NK-92 treated with Interleukin-12 subunit alpha and Interleukin-12 subunit beta, amount 100 ng/mL, for 24 hours (cell line): ENCODE results near the gene DENND6B.
"Not testable (repeated sequence)": the region's sequence is repeated elsewhere in the genome, so short reads cannot be mapped to it uniquely, and the experiment has no call there.

Experiments used
- DNase-seq: peaks from one replicate; lab custom pipeline; 2025; lab: John Stamatoyannopoulos, UW

Gene DENND6B

DNA sequence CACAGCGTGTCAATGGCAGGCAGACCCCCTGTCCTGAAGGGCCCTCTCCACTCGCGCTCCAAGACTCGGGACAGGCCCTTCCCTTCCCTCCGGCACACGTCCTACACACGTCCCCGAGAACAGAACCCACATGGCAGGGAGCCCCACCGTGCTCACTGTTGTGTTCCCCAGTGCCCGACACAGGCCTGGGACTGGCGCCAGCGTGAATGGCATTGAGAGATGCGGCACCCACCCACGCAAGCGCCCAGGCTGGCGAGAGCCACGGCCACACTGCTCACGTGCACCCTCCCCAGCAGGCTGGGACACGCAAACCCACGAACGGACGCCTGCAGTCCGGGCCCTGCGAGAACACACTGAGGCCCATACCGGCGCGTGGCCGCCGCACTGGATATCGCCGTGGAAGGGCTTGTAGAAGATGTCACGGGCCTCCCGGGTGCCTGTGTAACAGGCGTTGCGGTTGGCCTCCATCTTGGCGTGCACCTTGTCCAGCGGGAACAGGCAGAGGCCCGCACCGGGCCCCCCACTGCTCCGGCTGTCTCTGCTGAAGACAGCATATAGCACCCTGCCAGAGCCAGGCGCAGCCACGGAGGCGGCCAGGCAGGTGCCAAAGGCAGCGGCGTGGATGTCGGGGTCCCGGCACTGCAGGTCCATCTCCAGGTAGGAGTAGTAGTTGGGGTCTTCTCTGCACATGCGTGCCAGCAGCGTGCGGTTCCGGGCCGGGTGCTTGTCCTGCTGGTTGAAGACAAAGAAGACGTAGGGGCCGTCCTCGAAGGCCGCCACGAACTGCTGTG, 37.5 kb downstream of the DENND6B start:
- DNase-seq, result no peak

DNA sequence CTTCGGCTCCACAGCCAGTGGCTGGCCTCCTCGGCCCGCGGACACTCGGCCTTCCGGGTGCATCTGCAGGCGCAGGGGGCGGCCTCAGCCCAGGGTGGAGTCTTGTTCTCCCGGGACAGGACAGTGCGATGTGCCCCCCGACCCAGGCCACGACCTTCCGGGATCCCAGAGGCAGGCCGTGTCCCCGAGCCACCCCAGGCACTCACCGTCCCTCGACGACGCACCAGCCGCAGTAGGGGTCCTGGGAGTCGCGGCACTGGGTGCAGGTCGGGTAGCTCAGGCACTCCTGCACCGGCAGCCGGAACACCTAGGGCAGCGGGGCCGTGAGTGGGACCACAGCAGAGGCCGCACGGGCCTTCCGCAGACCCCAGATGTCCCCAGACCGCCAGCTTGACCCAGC, 39.1 kb downstream of the DENND6B start:
- DNase-seq, result no peak

DNA sequence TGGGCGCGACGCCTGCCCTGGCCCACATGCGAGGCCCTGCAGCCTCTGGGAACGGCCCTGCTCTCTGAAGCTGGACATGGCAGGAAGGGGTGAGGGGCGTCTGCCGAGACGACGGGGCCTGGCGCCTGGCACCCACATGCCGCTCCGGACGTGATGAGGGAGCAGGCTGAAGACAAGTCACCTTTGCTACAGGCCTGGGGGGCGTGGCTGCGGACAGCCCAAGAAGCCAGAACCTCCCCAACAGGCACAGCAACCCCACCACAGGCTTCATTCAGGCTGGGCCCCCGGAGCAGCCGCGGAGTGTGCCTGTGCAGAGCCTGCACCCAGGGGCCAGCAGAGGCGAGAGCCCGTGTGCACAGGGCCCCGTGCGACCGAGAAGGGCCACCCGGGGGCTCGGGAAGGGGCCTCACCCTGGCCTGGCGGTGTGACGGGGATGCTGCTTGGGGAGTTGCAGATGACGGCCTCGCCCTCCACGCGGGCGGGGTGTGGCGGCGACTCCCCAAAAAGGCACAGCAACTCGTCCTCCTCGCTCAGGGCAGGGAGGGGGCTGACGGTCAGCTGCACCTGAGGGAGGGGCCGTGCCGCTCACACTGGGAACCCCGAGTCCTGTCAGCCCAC, 40.0 kb downstream of the DENND6B start:
- DNase-seq, result no peak

DNA sequence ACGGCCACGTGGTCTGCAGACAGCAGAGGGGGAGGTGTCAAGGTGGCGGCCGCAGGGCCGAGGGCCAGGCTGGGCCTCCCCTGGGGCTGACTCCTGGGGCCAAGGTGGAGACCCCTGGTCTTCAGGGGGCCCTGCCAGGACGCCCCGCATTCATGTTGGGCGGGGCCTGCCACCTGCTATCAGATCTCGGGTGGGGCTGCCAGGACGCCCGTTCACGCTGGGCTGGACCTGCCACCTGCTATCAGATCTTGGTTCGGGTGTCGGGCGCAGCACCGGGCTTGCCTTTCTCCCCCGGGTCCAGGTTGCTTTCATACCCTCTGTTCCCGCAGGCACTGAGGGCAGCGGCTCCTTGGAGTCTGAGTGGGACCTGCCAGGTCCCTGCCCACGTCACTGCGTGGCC, 40.5 kb downstream of the DENND6B start:
- no peak for DNase-seq

DNA sequence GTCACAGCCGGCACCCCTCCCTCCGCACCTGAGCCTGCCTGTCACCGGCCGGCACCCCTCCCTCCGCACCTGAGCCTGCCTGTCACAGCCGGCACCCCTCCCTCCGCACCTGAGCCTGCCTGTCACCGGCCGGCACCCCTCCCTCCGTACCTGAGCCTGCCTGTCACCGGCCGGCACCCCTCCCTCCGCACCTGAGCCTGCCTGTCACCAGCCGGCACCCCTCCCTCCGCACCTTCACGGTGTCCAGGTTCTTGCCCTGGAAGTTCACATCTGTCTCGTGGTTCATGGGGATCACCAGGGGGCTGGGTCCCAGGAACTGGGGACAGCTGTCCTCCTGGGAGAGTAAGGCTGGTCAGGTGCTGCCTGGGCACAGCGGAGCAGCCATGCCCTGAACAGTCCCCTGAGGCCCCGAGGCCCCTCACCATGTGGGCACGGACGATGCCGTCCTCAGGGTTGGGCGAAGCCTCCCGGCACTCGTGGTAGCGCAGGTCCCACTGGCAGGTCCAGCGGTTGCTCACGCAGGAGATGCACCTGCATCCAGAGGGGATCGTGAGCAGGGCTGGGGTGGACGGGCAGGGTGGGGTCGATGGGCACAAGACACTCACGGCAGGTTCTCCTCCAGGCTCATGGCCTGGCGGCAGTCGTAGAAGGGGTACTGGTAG, 41.1 kb downstream of the DENND6B start:
- no peak for DNase-seq

DNA sequence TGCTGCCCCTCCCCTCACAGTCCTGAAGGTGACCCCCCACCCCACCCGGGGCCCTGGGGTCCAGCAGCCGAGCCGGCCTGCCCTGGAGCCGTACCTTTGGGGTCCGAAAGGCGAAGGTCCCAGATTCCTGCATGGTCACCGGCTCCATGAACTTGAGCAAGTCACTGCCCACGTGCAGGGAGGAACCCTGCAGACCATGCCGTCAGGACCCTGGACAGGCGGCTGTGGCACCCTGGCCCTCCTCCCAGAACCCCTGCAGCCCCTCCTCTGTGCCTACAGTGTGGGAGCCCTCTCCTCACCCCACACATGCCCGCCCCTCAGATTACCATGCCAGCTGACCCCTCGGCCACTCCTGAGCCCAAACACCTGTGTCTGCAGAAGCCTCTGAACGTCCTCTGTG, 42.3 kb downstream of the DENND6B start:
- DNase-seq, result no peak

DNA sequence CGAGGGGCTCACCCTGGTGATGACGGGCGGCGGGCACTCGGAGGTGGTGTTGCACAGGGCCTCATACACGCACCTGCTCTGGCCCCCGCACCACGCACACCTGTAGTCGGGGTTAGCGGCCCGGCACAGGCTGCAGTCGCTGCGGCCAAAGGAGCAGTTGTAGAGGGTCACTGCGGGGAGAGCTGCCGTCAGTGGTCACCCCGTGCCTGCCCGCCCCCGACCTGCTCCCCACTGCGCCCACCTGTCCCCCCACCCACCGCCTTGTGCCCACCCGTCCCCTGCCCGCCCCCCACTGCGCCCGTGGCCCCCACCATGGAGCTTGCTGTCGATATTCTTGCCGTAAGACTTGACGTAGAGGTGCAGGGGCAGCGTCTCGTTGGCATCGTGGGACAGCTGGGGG, 43.0 kb downstream of the DENND6B start:
- DNase-seq, result no peak

DNA sequence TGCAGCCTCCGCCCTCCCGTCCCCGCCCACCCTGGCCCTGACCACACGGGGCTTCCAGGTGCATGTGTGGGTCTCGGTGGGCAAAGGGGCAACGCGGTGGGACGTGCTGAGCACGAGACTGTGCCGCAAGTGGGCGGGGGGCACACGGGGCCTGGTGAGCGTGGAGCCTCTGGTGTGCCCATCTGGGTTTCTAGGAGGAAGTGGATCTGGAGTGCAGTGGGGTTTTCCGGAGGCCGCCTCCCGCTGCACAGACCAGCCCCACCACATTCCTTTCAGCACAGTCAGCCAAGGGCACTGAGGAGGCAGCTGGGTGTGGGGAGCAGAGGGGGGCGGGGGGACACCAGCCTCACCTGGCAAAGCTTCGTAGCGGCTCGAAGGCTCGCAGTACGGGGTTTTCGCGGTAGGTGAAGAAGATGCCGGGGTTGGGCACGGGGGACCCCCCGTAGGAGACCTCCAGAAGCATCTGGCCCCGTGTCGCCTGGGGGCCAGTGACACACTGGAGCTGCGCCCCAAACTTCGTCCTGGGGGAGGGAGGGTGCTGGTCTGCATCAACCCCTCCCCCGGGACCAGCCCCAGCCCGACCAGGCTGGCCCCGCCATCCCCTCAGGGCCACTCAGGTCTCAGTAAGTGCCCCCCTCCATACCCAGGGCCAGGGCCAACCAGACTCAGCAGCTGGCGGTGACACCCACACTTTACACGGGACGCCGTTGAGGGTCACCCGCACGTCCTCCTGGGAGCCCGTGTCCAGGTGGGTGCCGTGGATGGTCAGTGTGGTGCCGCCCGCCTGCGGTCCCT, 44.3 kb downstream of the DENND6B start:
- DNase-seq, result no peak

DNA sequence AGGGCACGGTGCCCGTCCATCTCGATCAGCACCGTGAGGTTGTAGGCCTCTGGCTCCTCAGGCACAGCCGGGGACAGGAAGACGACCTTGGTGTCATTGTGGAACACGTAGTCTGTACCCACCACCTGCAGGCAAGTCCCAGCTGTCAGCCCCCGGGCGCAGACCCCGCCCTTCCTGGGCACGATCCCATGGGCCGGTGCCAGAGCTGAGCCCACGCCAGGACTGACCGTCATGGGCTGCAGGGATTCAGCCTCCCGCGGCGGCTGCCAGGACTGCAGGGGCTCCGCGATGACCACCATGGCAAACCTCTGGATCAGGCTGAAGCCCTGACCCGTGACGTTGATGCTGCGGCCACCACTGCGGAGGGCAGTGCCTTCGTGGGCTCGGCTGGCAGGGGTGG, 44.9 kb downstream of the DENND6B start:
- DNase-seq, result no peak

DNA sequence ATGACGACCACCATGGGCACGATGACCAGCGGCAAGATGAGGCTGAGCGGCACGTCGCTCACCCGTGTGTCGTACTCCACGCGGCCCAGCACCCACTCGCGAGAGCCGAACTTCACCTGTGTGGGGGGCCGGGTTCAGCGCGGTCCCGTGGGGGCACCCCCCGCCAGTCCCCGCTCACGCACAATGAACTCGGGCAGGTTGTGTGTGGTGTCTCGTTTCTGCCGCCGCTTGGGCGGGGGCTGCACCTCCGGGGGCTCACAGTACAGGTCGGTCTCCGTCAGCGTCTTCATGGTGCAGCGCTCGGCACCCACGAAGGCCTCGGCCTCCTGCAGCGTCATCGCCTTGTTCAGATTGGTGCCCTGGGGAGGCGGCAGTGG, 45.4 kb downstream of the DENND6B start:
- no peak for DNase-seq

DNA sequence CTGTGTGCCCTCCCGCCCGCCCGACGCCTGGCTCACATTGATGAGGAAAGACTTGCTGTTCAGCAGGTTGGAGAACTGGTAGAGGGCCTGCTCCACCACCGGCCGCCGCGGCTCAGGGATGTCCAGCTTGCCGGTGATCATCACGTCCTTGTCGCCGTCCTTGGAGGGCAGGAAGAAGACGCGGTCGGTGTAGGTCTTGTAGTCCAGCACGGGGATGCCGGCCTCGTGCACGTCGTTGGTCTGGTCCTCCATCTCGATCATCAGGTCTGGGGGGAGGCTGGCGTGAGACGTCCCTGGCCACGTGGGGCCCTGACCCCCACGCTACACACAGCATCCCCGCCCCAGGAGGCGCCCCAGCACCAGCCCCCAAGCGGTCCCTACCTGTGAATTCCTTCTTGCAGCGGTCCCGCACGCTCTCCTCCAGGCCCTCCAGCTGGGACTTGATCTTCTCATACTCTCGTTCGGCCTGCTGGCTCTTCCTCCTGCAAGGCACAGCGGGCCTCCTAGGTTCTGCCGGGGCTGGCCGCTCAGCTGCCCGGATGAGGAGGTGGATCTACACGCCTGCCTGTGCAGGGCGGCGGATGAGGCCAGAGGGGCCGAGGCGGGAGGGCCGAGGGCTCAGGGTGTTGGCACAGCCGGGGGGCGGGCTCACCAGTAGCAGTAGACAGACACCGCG, 46.0 kb downstream of the DENND6B start:
- no peak for DNase-seq

DNA sequence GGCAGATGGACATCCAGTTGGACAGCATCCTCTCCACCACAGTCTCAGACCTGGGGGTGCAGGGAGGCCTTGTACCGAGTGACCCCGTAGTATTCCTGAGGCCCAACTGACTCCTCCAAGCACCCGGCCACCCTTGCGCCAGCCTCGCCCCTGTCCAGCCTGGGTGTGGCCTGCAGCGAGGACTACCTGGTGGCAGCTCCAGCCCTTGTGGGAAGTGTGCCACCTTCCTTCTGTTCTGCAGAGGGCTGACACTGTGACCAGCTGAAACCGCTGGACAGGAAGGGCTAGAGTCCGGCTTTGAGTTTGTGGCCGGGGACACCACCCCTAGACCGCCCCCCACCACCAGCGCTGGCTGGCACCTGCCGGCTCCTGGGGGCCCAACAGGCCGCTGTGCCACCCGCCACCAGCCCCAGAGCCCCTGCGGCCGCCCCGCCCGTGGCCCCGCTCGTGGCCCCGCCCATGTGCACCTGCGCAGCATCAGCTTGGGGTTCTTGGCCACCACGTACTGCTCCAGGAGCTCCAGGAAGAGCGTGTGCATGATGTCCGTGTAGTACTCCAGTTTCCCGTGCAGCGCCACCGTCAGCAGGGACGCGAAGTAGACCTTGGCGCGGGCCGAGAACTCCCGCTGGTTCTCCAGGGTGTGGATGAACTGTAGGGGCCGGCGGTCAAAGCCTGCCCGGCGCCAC, 46.6 kb downstream of the DENND6B start:
- DNase-seq, result no peak

DNA sequence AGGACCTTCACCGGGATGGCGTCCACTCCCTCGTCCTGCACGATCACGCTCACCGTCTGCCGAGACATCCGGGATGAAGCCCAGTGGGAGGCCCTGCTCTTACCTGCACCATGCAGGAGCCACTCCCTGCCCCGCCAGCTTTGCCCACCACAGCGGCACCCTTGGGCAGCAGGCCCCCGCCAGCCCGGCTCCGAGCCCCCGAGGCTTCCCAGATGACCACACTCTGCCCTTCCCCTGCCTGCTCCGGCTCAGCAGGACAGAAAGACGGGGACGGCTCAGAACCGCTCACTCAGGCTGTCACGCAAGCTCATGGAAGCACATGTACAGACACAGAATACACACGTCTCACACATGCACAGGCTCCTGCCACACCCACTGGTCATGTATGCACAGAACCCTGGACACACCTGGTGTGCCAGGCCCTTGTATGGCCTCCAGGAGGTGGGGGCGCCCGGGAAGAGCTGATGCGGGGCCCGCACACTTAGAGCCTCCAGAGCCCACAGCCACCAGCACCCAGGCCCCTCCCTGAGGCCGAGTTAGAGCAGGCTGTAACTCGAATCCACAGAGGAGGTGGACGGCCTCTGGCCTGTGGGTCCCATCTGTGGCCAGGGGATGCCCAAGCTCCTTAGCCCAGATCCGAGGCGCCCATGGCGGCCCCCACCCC, 47.7 kb downstream of the DENND6B start:
- DNase-seq, result no peak

DNA sequence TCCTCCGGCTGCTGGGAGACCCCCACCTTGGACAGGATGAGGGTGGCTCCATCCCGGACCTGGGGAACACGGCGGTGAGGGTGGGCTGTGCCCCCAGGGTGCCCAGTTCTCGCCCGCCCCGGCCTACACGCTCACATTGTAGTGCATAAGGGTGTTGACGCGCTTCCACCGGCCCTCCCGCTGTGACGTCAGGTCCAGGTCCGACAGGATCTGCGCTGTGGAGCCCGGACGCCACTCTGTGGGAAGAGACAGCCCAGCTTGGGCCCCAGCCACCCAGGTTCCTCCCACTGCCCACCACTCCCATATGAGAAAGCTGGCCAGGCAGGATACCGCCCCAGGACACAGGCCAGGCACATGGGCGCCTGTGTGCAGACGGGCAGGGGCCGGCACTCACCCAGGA, 48.4 kb downstream of the DENND6B start:
- DNase-seq, result no peak

DNA sequence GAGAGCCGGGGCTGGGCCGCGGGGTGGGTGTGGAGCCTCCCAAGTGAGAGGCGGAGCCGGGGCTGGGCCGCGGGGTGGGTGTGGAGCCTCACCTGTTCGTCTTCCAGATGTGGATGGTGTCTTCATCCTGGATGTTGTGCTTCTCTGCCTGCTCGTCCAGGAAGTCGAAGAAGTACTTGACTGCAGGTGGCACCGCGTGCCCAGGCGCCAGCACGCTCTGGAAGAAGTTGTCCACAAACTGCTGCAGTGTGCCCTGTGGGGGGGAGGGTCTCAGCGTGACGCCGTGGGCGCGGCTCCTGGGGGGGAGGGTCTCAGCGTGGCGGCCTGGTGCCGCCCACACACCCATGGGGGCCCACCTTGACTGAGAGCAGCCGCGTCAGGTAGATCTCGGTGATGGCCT, 49.1 kb downstream of the DENND6B start:
- DNase-seq, result no peak

DNA sequence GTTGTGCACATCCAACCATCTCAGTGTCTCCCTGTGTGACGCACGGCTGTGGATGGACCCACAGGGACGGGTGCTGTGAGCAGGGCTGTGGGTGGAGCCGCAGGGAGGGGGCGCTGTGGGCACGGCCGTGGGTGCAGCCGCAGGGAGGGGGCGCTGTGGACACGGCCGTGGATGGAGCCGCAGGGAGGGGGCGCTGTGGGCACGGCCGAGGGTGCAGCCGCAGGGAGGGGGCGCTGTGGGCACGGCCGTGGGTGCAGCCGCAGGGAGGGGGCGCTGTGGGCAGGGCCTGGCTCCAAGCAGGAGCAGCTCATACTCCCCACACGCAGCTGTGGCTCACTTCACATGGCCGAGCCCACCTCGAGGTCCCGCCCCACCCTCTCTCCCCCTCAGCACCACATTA, 50.7 kb downstream of the DENND6B start:
- DNase-seq, result no peak

DNA sequence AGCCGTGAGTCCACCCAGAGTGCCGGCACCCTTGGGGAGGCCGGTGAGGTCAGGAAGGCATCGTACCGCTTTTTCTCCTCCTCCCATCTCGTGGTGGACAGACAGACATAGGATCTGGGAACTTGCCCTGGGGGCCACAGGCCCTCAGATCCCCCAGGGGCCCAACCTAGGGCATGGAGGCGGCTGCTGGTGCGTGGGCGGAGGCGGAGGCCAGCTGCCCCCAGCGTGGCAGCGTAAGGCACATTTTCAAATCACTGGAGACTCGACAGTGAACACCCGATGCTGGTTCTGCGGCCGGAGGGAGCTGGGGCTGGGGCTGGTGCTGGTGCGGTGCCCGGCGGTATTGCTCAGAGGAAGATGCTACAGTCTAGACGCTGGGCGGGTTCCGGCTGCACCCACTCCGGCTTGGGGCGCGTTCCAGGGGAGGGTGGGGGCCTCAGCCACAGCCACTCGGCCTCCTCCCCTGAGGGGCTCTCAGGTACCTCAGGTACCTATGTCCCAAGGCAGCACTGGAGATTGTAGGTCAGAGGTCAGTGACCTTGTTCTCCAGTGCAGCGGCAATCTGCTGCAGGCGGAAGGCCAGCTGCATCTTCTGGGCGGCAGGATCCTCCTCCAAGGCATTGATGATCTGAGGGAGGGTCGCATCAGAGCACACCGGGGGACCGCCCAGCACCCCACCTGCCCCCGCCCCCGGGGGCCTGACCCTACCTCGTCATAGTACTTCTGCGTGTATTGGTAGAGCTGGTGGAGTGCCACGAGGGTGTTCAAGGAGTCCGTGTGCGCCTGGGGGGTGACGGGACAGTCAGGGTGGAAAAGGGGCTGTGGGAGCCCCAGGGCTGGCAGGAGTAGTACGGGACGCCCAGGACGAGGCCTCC, 51.4 kb downstream of the DENND6B start:
- DNase-seq, result no peak

DNA sequence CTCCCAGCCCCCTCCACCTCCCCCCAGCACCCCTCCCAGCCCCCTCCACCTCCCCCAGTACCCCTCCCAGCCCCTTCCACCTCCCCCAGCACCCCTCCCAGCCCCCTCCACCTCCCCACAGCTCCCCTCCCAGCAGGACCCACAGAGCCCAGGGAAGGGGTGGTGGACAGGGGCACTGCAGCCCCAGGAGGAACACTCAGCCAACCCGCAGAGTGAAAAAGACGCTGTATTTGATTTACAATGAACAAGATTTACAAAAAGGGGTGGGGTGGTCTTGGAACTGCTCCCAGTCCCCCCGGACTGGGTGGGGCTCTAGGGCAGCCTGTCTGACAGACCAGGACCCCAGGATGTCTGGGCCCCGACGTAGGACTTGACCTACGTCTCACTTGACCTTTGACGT, 52.0 kb downstream of the DENND6B start:
- DNase-seq, result no peak

DNA sequence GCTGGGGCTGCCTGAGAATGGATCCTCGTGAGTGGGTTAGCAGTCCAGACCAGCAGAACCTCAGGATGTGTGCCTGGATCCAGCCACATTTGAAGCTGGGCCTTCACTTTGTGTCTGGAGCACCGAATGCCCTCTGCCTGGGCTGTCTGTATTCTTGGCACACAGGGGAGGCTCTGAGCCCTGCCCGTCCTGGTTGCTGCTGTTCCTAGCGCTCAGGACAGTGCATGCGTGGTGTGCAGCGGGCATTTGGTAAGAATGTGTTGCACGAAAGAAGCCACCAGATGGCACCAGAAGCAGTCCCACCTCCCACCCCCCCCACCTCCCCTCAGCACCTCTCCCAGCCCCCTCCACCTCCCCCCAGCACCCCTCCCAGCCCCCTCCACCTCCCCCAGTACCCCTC, 52.5 kb downstream of the DENND6B start:
- no peak for DNase-seq

DNA sequence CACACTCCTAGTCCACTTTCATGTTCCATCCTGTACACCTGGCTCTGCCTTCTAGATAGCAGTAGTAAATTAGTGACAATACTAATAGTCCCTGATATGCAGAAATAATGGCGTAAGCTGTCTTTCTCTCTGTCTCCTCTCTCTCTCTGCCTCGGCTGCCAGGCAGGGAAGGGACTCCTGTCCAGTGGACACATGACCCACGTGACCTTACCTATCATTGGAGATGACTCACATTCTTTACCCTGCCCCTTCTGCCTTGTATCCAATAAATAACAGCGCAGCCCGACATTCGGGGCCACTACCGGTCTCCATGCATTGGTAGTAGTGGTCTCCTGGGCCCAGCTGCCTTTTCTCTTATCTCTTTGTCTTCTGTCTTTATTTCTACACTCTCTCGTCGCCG, 53.0 kb downstream of the DENND6B start:
- DNase-seq, result not testable (repeated sequence)
